ES-I3 (cell line): ENCODE data around the gene SYT7.

Source experiments
- H3K36me3 ChIP-seq: 2 replicates; pipeline ENCODE4 v1.6.1; 2013; ENCODE audit warnings: mild to moderate bottlenecking, low read length, control low read depth, moderate library complexity; ENCODE audit not compliant: insufficient read depth
- H3K4me1 ChIP-seq: 2 replicates; pipeline ENCODE4 v1.6.1; 2013; ENCODE audit warnings: mild to moderate bottlenecking, control low read depth, low read length; ENCODE audit not compliant: insufficient read depth
- H3K9ac ChIP-seq: 2 replicates; pipeline ENCODE4 v1.6.1; 2013; ENCODE audit warnings: low read depth, mild to moderate bottlenecking, low read length, moderate library complexity
- H3K9me3 ChIP-seq: 2 replicates; pipeline ENCODE4 v1.6.1; 2013; ENCODE audit warnings: mild to moderate bottlenecking, low read length, moderate library complexity; ENCODE audit not compliant: control insufficient read depth, insufficient read depth

Gene SYT7

GRCh38 chr11:61580271-61580888 is 496 bp downstream of the SYT7 start:
- peak overlapping the region; percentile 48 for H3K9ac ChIP-seq
- peaks cover 17% of the 10 kb centered on the region for H3K4me1 ChIP-seq
- no peaks in the 10 kb centered on the region for H3K9me3 ChIP-seq
- no peaks in the 10 kb centered on the region for H3K36me3 ChIP-seq

- H3K9me3 ChIP-seq, result no peaks in the 10 kb centered on the region
- peak overlapping the region; percentile 48; the same call in 1 of the 2 replicates for H3K9ac ChIP-seq
- no peaks in the 10 kb centered on the region for H3K36me3 ChIP-seq
- H3K4me1 ChIP-seq, result peaks cover 13% of the 10 kb centered on the region
Observed at GRCh38 chr11:61579676-61580270, 1.1 kb downstream of the SYT7 start.

- no peaks in the 10 kb centered on the region for H3K36me3 ChIP-seq
- H3K9ac ChIP-seq, result peak overlapping the region; percentile 48; the same call in 1 of the 2 replicates
- peaks cover 10% of the 10 kb centered on the region for H3K4me1 ChIP-seq
- H3K9me3 ChIP-seq, result no peaks in the 10 kb centered on the region
Observed at GRCh38 chr11:61578819-61579675, 1.8 kb downstream of the SYT7 start.

GRCh38 chr11:61577383-61578118 is 3.3 kb downstream of the SYT7 start:
- Histone ChIP-seq H3K36me3 (no peaks in the 10 kb centered on the region), H3K4me1 (peaks cover 10% of the 10 kb centered on the region), H3K9me3 (no peaks in the 10 kb centered on the region), H3K9ac (no peak overlapping the region)

- Histone ChIP-seq H3K4me1 (peaks cover 10% of the 10 kb centered on the region), H3K9me3 (no peaks in the 10 kb centered on the region), H3K36me3 (no peaks in the 10 kb centered on the region), H3K9ac (no peak overlapping the region)
Observed at GRCh38 chr11:61575886-61576861, 4.7 kb downstream of the SYT7 start.

GRCh38 chr11:61574611-61575010 is 6.3 kb downstream of the SYT7 start:
- Histone ChIP-seq H3K9me3 (no peaks in the 10 kb centered on the region), H3K4me1 (peaks cover 11% of the 10 kb centered on the region), H3K9ac (no peak overlapping the region), H3K36me3 (no peaks in the 10 kb centered on the region)

- no peaks in the 10 kb centered on the region for H3K36me3 ChIP-seq
- H3K4me1 ChIP-seq, result peaks cover 17% of the 10 kb centered on the region
- no peaks in the 10 kb centered on the region for H3K9me3 ChIP-seq
- H3K9ac ChIP-seq, result no peak overlapping the region
Observed at GRCh38 chr11:61572913-61573312, 8.0 kb downstream of the SYT7 start.

- Histone ChIP-seq H3K9ac (no peak overlapping the region), H3K9me3 (no peaks in the 10 kb centered on the region)
Observed at GRCh38 chr11:61571869-61572268, 9.0 kb downstream of the SYT7 start.

GRCh38 chr11:61571337-61571736 is 9.5 kb downstream of the SYT7 start:
- Histone ChIP-seq H3K36me3 (no peaks in the 10 kb centered on the region), H3K4me1 (peaks cover 11% of the 10 kb centered on the region; the same call in 1 of the 2 replicates), H3K9ac (no peak overlapping the region), H3K9me3 (no peaks in the 10 kb centered on the region)

More at GRCh38 chr11:61571869-61572268, 9.0 kb downstream of the SYT7 start:
- Histone ChIP-seq H3K4me1 (peaks cover 11% of the 10 kb centered on the region; the same call in 1 of the 2 replicates), H3K36me3 (no peaks in the 10 kb centered on the region)

GRCh38 chr11:61569701-61570100 is 11.2 kb downstream of the SYT7 start:
- Histone ChIP-seq H3K9me3 (no peaks in the 10 kb centered on the region), H3K4me1 (peaks cover 11% of the 10 kb centered on the region; the same call in 1 of the 2 replicates), H3K36me3 (no peaks in the 10 kb centered on the region), H3K9ac (no peak overlapping the region)

- Histone ChIP-seq H3K9ac (no peak overlapping the region), H3K36me3 (no peaks in the 10 kb centered on the region), H3K4me1 (peaks cover 11% of the 10 kb centered on the region; the same call in 1 of the 2 replicates), H3K9me3 (no peaks in the 10 kb centered on the region)
Observed at GRCh38 chr11:61569018-61569417, 11.9 kb downstream of the SYT7 start.

GRCh38 chr11:61567286-61568061 is 13.4 kb downstream of the SYT7 start:
- peak overlapping the region; percentile 25; the same call in 1 of the 2 replicates for H3K9ac ChIP-seq
- no peaks in the 10 kb centered on the region for H3K9me3 ChIP-seq
- H3K4me1 ChIP-seq, result peaks cover 11% of the 10 kb centered on the region; the same call in 1 of the 2 replicates
- H3K36me3 ChIP-seq, result no peaks in the 10 kb centered on the region
